HCT116 (cell line): ENCODE results near the gene TTLL11. TPM values are rescaled to one million over a fixed set of nuclear protein-coding genes. Genes with fewer than 3 reads are reported as not detected.

Experiments
- ATAC-seq: fragments of 200-7000 bp; cut with Tn5 transposase; 2 replicates; pipeline ENCODE4 v1.9.1; 2020; ENCODE audit warnings: mild to moderate bottlenecking, moderate library complexity
- BruUV-seq: library from RNA; stranded (reverse); fragments of 400-500 nt; replicated peaks from 2 replicates; lab custom pipeline; 2021; lab: Mats Ljungman, UMichigan
- CTCF ChIA-PET: fragments of 300-600 bp; sonication (Branson Sonifier 250); formaldehyde crosslinking; loops from one replicate; lab custom pipeline; 2021; ENCODE audit warnings: antibody characterized with exemption; lab: Charles Lee
- POLR2A ChIA-PET: fragments of 300-600, 350-600 bp; sonication (Branson Sonifier 250); formaldehyde crosslinking; loops from one replicate; lab custom pipeline; 2021; ENCODE audit warnings: antibody characterized with exemption; lab: Charles Lee
- RAD21 ChIA-PET, 2 experiments: fragments of 300-600 bp; sonication (Branson Sonifier 250); formaldehyde crosslinking; loops; one replicate each; lab custom pipeline; 2023; ENCODE audit warnings: low total read pairs in 2 of 2; ENCODE audit not compliant: uncharacterized antibody in 2 of 2, unreplicated experiment in 2 of 2, low non-redundant PET in 1 of 2; lab: Charles Lee
- DNase-seq: peaks from one replicate; pipeline ENCODE4 v3.0.0-alpha.2; 2010; ENCODE audit warnings: low read depth, low spot score
- H2AFZ ChIP-seq: fragments of 200-600 bp; shearing (Covaris generic), sonication (generic); 2 replicates; pipeline ENCODE4 v1.6.1; 2017; ENCODE audit warnings: low read depth, mixed run types, mixed read lengths, antibody characterized with exemption, low read length; ENCODE audit not compliant: poor library complexity, severe bottlenecking
- H3K27ac ChIP-seq: 2 replicates; pipeline ENCODE4 v1.5.1; 2012; ENCODE audit warnings: low read depth, low read length
- H3K27me3 ChIP-seq: fragments of 200-600 bp; sonication (generic); 2 replicates; pipeline ENCODE4 v1.6.1; 2016; ENCODE audit warnings: mixed run types, low read length, mixed read lengths; ENCODE audit not compliant: insufficient read depth
- H3K36me3 ChIP-seq, 2 experiments: fragments of 200-500 bp in 1 of 2; fragments of 200-600 bp in 1 of 2; sonication (Bioruptor generic) in 1 of 2; sonication (generic) in 1 of 2; 2 replicates each; pipeline versions ENCODE4 v1.5.1 to v1.6.1; 2014 to 2016; ENCODE audit warnings: low read length in 2 of 2, inconsistent platforms in 1 of 2, mixed read lengths in 1 of 2, mixed run types in 1 of 2; ENCODE audit not compliant: insufficient read depth in 2 of 2, control insufficient read depth in 1 of 2
- H3K4me1 ChIP-seq, 2 experiments: fragments of 200-600 bp in 1 of 2; sonication (generic) in 1 of 2; 2 replicates each; pipeline versions ENCODE4 v1.5.1 to v1.6.1; 2012 to 2017; ENCODE audit warnings: low read length in 2 of 2, inconsistent platforms in 1 of 2, mild to moderate bottlenecking in 1 of 2, mixed read lengths in 1 of 2, mixed run types in 1 of 2, moderate library complexity in 1 of 2; ENCODE audit not compliant: insufficient read depth in 2 of 2, control insufficient read depth in 1 of 2
- H3K4me2 ChIP-seq: fragments of 200-600 bp; sonication (generic); 2 replicates; pipeline ENCODE4 v1.6.1; 2017; ENCODE audit warnings: mixed run types, low read length, mixed read lengths
- H3K4me3 ChIP-seq, 2 experiments: fragments of 200-600 bp in 1 of 2; sonication (generic) in 1 of 2; replicated peaks in 1 of 2; 2 replicates each; pipeline ENCODE4 v1.5.1; 2011 to 2016; ENCODE audit warnings: low read length in 2 of 2, control low read depth in 1 of 2, low read depth in 1 of 2, mild to moderate bottlenecking in 1 of 2, mixed read lengths in 1 of 2, mixed run types in 1 of 2
- H3K79me2 ChIP-seq: fragments of 200-600 bp; sonication (generic); 2 replicates; pipeline ENCODE4 v1.6.1; 2017; ENCODE audit warnings: mild to moderate bottlenecking, mixed run types, low read length, moderate library complexity, mixed read lengths; ENCODE audit not compliant: insufficient read depth
- H3K9ac ChIP-seq: fragments of 200-600 bp; sonication (generic); 2 replicates; pipeline ENCODE4 v1.6.1; 2016; ENCODE audit warnings: low read length, mixed read lengths
- H3K9me2 ChIP-seq: fragments of 200-600 bp; sonication (generic), shearing (Covaris generic); 2 replicates; pipeline ENCODE4 v1.6.1; 2017; ENCODE audit warnings: mixed run types, mild to moderate bottlenecking, moderate library complexity; ENCODE audit not compliant: insufficient read depth
- H3K9me3 ChIP-seq, 2 experiments: fragments of 200-500 bp in 1 of 2; fragments of 200-600 bp in 1 of 2; sonication (Bioruptor generic) in 1 of 2; sonication (generic) in 1 of 2; 2 replicates each; pipeline ENCODE4 v1.6.1; 2014 to 2017; ENCODE audit warnings: low read length in 2 of 2, mixed read lengths in 2 of 2, inconsistent platforms in 1 of 2, low read depth in 1 of 2, mild to moderate bottlenecking in 1 of 2, mixed run types in 1 of 2, moderate library complexity in 1 of 2; ENCODE audit not compliant: control insufficient read depth in 1 of 2, insufficient read depth in 1 of 2
- H4K20me1 ChIP-seq: fragments of 200-600 bp; sonication (generic), shearing (Covaris generic); 2 replicates; pipeline ENCODE4 v1.6.1; 2017; ENCODE audit warnings: mixed run types, mild to moderate bottlenecking, moderate library complexity; ENCODE audit not compliant: insufficient read depth
- ATF3 ChIP-seq: IDR thresholded peaks from 2 replicates; pipeline ENCODE4 v1.6.1; 2012
- EZH2 ChIP-seq: fragments of 200-600 bp; sonication (generic); IDR thresholded peaks from 2 replicates; pipeline ENCODE4 v1.6.1; 2017; ENCODE audit warnings: antibody characterized with exemption, mixed run types
- EZH2phosphoT487 ChIP-seq: fragments of 200-600 bp; IDR thresholded peaks from 2 replicates; pipeline ENCODE4 v1.6.1; 2018; ENCODE audit warnings: antibody characterized with exemption, borderline replicate concordance
- FOSL1 ChIP-seq: IDR thresholded peaks from 2 replicates; pipeline ENCODE4 v1.6.1; 2012; ENCODE audit warnings: low read depth
- JUND ChIP-seq: IDR thresholded peaks from 2 replicates; pipeline ENCODE4 v1.6.1; 2012
- POLR2A ChIP-seq: IDR thresholded peaks from 2 replicates; pipeline ENCODE4 v1.7.0; 2011; ENCODE audit warnings: borderline replicate concordance; ENCODE audit not compliant: insufficient read depth, insufficient read length; ENCODE audit errors: extremely low read depth
- RAD21 ChIP-seq: IDR thresholded peaks from 2 replicates; pipeline ENCODE4 v1.6.1; 2012; ENCODE audit warnings: low read depth, mild to moderate bottlenecking
- SP1 ChIP-seq: IDR thresholded peaks from 2 replicates; pipeline ENCODE4 v1.6.1; 2012; ENCODE audit warnings: low read depth
- ZBTB33 ChIP-seq: IDR thresholded peaks from 2 replicates; pipeline ENCODE4 v1.6.1; 2011; ENCODE audit warnings: mild to moderate bottlenecking, low read length, moderate library complexity; ENCODE audit not compliant: insufficient replicate concordance; ENCODE audit errors: extremely low read depth
- ZFX ChIP-seq: fragments of 450-650 bp; IDR thresholded peaks from 2 replicates; pipeline ENCODE4 v1.6.1; 2017
- intact Hi-C: fragments of 100-400 bp; cut with micrococcal nuclease; formaldehyde crosslinking; loops from 2 replicates; pipeline ENCODE4 v1.10.0; 2022
- total RNA-seq: library from RNA; stranded (reverse); gene quantifications from one replicate; pipeline ENCODE4 v1.2.1, GENCODE V29; 2021; ENCODE audit not compliant: unreplicated experiment

Gene TTLL11
- total RNA-seq, 1 experiment from 2014 or later, result 2.2 TPM

GRCh38 chr9:121876658-121877271 is 216.3 kb downstream of the TTLL11 start:
- no TSS peak for BruUV-seq

More at GRCh38 chr9:121876658-121877271, 216.3 kb downstream of the TTLL11 start:
- Histone ChIP-seq H3K79me2 (no peaks in the 10 kb centered on the region), H3K27me3 (peaks cover 2% of the 10 kb centered on the region; the same call in 1 of the 2 replicates), H2AFZ (no peak overlapping the region), H3K4me3 (no peak overlapping the region), H3K9me3 (no peaks in the 10 kb centered on the region), H3K36me3 (no peaks in the 10 kb centered on the region), H4K20me1 (no peaks in the 10 kb centered on the region), H3K27ac (no peak overlapping the region), H3K4me2 (no peak overlapping the region), H3K9me2 (no peaks in the 10 kb centered on the region), H3K9ac (no peak overlapping the region), H3K4me1 (no peaks in the 10 kb centered on the region)
- ATAC-seq (no peak), DNase-seq (no peak)
- CTCF ChIA-PET, result no interaction called here
- POLR2A ChIA-PET, result no interaction called here
- RAD21 ChIA-PET, result no interaction called here
- intact Hi-C loops, result no loop called here
- no peak for TF ChIP-seq SP1
- no peak for TF ChIP-seq FOSL1
- no peak for TF ChIP-seq RAD21
- TF ChIP-seq ZFX, result no peak
- TF ChIP-seq JUND, result no peak
- no peak for TF ChIP-seq EZH2
- no peak for TF ChIP-seq EZH2phosphoT487
- TF ChIP-seq ZBTB33, result no peak
- no peak for TF ChIP-seq ATF3
- TF ChIP-seq POLR2A, result no peak
